Smooth muscle cell of the pulmonary artery (primary cell): ENCODE results near the gene ARL5A. TPM values are rescaled to one million over a fixed set of nuclear protein-coding genes. Genes with fewer than 3 reads are reported as not detected.

ENCODE experiments used
- total RNA-seq: library from RNA; depleted of rRNA; stranded (reverse); fragments of >200 nt; gene quantifications from 2 replicates; pipeline ENCODE4 v1.2.3, GENCODE V29; 2014

ARL5A gene, protein sequence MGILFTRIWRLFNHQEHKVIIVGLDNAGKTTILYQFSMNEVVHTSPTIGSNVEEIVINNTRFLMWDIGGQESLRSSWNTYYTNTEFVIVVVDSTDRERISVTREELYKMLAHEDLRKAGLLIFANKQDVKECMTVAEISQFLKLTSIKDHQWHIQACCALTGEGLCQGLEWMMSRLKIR
- total RNA-seq, result 56.0 and 69.7 TPM in 2 replicates

DNA sequence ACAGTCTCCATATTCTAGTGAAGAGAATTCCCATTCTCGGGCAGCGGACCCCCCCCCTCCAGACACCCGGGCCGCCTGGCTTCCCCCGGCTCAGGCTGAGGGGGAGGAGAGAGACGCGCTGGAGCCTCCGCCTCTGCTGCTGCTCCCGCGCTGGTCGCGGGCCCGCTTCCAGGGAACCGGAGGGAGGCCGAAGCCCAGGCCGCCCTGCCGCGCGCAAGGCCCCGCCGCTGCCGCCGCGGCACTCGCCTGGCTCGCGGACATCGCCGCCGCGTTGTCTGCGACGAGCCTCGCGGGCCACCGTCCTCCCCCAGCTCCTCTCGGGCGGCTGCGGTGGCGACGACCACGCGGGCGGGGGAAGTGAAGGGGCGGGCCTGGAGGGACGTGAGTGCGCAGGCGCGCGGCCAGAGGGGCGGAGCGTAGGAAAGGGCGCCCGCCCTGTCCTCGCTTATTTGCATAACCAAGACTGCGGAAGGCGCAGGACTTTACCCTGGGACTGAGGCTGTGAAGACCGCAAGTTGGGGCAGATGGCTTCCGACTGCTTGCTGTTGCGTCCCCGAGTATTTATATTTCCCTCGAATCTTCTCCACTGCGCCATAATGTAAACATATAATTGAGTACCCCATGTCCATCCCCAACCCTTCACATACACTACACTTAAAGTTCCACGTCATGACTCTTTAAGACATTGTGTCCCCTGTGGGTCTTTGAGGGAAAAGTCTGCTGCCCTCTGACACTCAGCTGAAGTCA, at the start of gene ARL5A:
ARL5A (minus strand) TSS at position 279 of the 747 bp plus-strand sequence; CDS start at position 34, 245 bp downstream.

Other genes starting within 250 kb of the ARL5A start
- gene NEB, start 93.9 kb downstream of the ARL5A start, total RNA-seq, result 0.33 TPM in 2 replicates